Coronary artery (tissue), 2 donors: ENCODE results near the gene RGL1.
A peak's percentile ranks its signal among the peaks of the same experiment; 100 is the strongest.

ENCODE experiments used
- DNase-seq: peaks from one replicate; pipeline ENCODE4 v3.0.0-alpha.2; 2017; ENCODE audit warnings: low spot score
- H3K27ac ChIP-seq, 2 donors: fragments of 200-600 bp; sonication (generic); one replicate each; pipeline ENCODE4 v1.5.1; 2016 to 2019
- H3K4me3 ChIP-seq: fragments of 200-600 bp; sonication (generic); 2 replicates; pipeline ENCODE4 v1.5.1; 2016; ENCODE audit warnings: mild to moderate bottlenecking, moderate library complexity
- TF ChIP-seq, protein P1 (sequence below): fragments of 200-600 bp; sonication (generic); IDR thresholded peaks from one replicate; pipeline ENCODE4 v1.5.1; 2019; ENCODE audit warnings: antibody characterized with exemption

RGL1 gene

DNA sequence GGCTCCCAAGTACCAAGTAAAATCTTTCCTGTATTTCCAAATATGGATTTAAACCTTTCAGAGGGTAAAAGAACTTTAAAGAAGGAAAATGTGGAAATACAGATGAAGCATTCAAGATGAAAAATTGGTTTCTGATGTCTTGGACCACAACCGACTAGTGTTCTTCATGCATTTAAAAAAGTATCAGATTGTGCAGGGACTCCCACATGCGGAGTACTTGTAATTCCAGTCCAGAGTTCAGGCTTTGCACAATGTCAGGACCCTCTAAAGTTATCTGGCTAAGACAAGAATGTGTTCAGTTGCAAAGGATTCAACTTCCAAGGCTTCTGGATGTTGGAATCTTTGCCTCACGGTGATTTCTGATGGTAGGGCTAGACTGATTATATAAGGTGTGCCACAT is 66.7 kb downstream of the RGL1 start:
- no peak for DNase-seq
- no peak overlapping the region for H3K4me3 ChIP-seq
- TF ChIP-seq, protein P1, sequence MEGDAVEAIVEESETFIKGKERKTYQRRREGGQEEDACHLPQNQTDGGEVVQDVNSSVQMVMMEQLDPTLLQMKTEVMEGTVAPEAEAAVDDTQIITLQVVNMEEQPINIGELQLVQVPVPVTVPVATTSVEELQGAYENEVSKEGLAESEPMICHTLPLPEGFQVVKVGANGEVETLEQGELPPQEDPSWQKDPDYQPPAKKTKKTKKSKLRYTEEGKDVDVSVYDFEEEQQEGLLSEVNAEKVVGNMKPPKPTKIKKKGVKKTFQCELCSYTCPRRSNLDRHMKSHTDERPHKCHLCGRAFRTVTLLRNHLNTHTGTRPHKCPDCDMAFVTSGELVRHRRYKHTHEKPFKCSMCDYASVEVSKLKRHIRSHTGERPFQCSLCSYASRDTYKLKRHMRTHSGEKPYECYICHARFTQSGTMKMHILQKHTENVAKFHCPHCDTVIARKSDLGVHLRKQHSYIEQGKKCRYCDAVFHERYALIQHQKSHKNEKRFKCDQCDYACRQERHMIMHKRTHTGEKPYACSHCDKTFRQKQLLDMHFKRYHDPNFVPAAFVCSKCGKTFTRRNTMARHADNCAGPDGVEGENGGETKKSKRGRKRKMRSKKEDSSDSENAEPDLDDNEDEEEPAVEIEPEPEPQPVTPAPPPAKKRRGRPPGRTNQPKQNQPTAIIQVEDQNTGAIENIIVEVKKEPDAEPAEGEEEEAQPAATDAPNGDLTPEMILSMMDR, result no peak
- H3K27ac ChIP-seq, result peak overlapping the region in 1 of 2 donors; percentile 82

GRCh38 chr1:183872403-183872802 is 67.5 kb downstream of the RGL1 start:
- TF ChIP-seq, protein P1, result no peak
- no peak for DNase-seq
- Histone ChIP-seq H3K27ac (peak overlapping the region in 1 of 2 donors; percentile 16), H3K4me3 (peak overlapping the region; percentile 33)

DNA sequence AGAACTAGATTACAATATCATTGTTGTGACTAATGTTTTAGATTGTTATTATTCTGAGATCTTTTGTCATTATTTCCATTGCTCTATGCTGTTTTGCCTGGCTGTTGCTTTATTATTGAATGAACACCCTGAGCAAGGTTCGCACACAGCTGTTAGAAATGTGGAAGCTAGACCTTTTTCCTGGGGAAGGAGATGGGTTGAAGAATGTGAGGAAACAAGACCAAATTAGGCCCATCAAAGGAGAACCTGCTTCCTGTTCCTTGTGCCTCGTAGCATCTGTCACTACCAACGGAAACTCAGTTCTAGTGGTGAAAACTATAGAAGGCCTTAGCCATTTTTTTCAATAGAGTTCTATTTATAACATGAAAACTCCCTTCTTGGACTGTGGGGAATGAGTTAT is 68.7 kb downstream of the RGL1 start:
- DNase-seq, result no peak
- TF ChIP-seq, protein P1, result no peak
- H3K27ac ChIP-seq, result peak overlapping the region in 1 of 2 donors; percentile 59
- H3K4me3 ChIP-seq, result no peak overlapping the region

- Histone ChIP-seq H3K27ac (peak overlapping the region in 1 of 2 donors; percentile 70), H3K4me3 (peak overlapping the region; percentile 55)
- no peak for DNase-seq
- TF ChIP-seq, protein P1, result no peak
Measured at GRCh38 chr1:183876309-183876708, 71.4 kb downstream of the RGL1 start.

DNA sequence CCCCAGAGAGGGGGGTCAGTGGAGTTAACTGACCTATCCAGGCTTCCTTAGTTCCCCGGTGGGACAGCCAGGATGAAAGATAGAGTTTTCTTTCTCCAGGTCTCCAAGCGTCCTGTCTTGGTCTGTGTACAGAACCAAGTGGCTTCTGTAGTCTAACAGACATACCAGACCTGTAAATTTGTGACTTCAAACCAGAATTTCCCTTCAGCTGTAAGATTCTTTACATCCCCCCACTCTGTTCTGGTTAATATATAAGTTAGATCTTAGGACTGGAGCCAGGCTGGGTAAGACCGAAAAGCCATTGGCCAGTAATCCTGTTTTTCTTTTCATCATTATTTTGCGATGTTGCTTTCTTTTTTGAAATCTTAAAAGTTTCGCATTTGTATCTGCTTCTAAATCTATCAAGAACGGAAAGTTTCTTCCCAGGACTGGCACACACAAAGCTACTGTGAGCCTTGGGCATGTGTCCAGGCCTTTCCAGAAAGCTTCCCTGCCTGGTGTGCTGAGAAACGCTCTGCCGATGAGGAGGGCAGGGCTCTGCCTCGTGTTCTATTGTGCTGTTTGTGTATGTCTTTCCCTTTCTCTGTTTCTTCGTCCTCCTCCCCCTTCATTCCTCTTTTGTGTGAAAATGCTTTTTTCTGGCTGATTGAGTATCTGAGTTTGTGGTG is 72.3 kb downstream of the RGL1 start:
- TF ChIP-seq, protein P1, result no peak
- H3K27ac ChIP-seq, result peak overlapping the region; percentile 51 to 70
- DNase-seq, result no peak
- peak overlapping the region; percentile 55 for H3K4me3 ChIP-seq

- TF ChIP-seq, protein P1, result no peak
- H3K27ac ChIP-seq, result no peak overlapping the region
- no peak overlapping the region for H3K4me3 ChIP-seq
- no peak for DNase-seq
Measured at GRCh38 chr1:183879494-183879893, 74.6 kb downstream of the RGL1 start.

- no peak overlapping the region for H3K27ac ChIP-seq
- no peak overlapping the region for H3K4me3 ChIP-seq
- no peak for DNase-seq
- TF ChIP-seq, protein P1, result no peak
Measured at GRCh38 chr1:183879966-183880365, 75.0 kb downstream of the RGL1 start.
